Measurements from ENCODE around the gene PBX4.

The PBX4 gene

GRCh38 chr19:19657397-19657783 lies 38.9 kb upstream of the PBX4 start:
- no peak for TF ChIP-seq CTCF (IDR thresholded peaks at IDR 0.05)

DNA sequence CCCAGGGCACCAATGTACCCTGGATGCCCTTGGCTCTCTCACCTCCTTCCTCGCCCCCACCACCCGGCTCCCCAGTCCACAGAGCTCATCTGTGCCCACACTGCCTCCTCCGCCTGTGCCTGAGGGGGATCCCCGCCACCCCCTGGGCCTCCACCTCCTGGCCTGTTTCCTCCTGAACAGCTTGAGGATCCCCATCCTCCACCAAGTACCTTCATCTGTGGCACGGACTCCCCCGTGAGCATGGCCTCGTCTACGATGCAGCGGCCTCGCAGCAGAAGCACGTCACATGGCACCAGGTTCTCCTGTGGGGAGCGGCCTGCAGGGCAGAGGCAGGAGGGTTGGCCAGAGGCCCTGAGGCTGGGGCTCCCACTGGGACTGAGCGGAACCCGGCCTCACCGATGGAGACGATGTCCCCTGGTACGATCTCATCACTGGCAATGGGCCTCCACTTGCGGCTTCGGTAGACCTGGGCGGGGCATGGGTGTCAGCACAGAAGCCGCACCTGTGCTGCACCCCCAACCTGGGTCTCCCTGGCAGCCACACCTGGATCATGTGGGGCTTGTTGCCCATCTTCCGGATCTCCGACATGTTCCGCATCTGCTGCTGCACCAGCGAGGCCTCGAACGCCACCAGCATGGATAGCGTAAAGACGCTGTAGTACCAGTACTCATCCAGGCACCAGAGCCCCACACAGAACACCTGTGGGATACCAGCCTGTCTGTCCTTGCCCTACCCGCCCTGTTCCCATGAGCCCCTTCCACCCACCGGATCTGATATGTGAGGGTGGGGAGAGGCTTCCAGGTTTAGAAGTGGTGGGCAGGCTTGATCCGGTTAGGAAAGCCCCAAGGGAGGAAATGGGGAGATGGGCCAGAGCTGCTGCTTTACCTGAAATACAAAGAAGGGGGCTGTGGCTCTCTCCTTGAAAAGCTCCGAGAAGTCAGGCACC lies 38.2 kb upstream of the PBX4 start:
- no peak for TF ChIP-seq CTCF (IDR thresholded peaks at IDR 0.05)

GRCh38 chr19:19655641-19656343 lies 37.3 kb upstream of the PBX4 start:
- TF ChIP-seq CTCF (IDR thresholded peaks at IDR 0.05), result no peak

- TF ChIP-seq CTCF (IDR thresholded peaks at IDR 0.05), result no peak
Observed at GRCh38 chr19:19655051-19655594, 36.6 kb upstream of the PBX4 start.

DNA sequence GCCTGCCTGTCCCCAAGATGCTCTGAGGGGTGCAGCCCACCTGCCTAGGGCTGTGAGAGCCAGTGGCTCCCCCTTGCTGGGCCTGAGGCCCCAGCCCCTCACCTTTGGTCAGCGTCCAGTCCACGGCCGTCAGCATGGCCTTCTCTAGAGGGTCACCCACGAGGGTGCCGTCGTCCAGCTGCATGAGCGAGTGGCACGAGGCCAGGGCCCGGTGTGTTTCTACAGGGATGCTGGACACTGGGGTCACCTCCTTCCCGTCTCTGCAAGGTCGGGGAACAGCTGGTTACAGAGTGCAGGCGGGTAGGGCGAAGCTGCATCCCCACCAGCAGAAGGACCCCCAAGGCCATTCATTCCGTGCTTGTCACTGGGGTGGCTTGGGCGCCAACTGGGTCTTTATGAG lies 36.0 kb upstream of the PBX4 start:
- TF ChIP-seq CTCF (IDR thresholded peaks at IDR 0.05), result no peak

GRCh38 chr19:19653597-19654147 lies 35.2 kb upstream of the PBX4 start:
- TF ChIP-seq CTCF (IDR thresholded peaks at IDR 0.05), result no peak

DNA sequence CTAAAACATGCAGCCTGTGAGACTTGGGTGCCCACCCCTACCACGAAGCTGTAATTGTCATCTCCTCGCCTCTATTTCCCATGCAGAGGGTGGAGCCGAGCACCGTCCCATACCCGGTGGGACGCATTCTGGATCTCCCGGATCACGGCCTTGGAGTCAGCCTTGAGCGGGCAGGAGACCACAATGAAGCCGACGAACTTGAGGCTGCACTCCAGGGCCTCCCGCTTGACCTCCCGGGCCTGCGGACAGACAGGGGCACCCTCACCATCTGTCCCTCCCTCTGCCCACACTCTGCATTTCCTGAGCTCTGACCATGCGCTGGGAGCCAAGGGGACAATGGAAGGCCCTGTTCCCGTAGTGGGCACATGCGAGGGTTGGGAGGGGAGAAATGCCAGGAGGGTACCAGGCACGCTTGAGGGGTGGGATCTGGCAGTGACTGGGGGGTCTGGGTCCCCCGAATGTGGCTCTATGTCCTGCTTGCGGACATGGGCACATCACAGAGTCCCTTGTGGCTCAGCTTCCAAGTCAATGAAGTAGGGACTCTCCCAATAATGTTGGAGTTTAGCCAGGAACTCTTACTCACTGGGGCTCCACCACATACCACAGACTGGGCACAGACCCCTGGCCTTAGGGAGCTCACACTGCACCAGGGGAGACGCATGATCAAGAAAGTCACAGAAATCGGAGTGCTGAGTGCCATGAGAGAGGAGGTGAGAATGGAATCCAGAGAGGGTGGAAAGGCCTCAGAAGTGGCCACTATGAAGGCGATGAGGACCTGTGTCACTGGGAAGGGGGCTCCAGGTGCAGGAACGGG lies 34.2 kb upstream of the PBX4 start:
- no peak for TF ChIP-seq CTCF (IDR thresholded peaks at IDR 0.05)
